ENCODE data around the gene ATP5IF1. TPM values are rescaled to one million over a fixed set of nuclear protein-coding genes. Genes with fewer than 3 reads are reported as not detected.

ATP5IF1 gene
- total and polyA plus RNA-seq, 9 of the 15 experiments (the other 6 are each of a cell fraction or from before 2014, with no cell fraction given), result 292 to 1,422 (median 388) TPM

DNA sequence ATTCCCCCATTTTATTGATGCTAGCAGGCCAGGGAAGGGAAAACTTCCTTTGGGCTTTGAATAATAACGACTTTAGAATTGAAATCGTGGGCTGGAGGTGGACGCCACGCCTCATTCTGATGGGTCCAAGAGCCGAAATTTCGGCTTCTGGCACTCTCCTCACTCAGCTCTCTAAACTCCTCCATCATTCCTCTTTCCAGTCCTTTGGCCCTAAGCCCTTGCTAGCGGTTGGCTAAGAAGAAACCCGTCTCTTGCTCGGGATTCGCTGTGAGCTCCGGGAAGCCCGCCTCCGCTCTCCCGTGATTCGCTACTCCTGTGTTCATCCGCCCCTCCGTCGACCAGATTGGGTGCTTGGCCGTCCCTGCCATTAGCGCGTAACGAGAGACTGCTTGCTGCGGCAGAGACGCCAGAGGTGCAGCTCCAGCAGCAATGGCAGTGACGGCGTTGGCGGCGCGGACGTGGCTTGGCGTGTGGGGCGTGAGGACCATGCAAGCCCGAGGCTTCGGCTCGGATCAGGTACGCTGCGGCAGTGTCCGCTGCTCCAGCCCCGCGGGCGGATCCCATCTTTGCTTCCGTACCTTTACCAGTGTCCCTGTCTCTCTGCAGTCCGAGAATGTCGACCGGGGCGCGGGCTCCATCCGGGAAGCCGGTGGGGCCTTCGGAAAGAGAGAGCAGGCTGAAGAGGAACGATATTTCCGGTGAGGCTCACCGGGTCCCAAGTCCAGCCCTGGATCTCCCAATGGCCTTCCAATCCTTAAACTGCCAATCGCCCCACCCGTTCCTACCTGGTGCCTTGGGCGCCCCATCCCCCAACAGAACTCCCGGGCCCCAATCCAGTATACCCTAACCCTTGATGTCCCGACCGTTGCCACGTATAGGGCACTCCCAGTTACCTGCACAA is at the start of gene ATP5IF1 (continued):
- TF ChIP-seq, protein P1, sequence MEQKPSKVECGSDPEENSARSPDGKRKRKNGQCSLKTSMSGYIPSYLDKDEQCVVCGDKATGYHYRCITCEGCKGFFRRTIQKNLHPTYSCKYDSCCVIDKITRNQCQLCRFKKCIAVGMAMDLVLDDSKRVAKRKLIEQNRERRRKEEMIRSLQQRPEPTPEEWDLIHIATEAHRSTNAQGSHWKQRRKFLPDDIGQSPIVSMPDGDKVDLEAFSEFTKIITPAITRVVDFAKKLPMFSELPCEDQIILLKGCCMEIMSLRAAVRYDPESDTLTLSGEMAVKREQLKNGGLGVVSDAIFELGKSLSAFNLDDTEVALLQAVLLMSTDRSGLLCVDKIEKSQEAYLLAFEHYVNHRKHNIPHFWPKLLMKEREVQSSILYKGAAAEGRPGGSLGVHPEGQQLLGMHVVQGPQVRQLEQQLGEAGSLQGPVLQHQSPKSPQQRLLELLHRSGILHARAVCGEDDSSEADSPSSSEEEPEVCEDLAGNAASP (IDR thresholded peaks at IDR 0.05), result no peak
- TF ChIP-seq EP400 (IDR thresholded peaks at IDR 0.05), result peak; percentile 75
- no peak for TF ChIP-seq ZNF384 (IDR thresholded peaks at IDR 0.05; ENCODE audit: low read depth, low read length)
- peak; percentile 40; the same call in 1 of the 2 replicates for TF ChIP-seq TARDBP (IDR thresholded peaks at IDR 0.05)
- no peak for TF ChIP-seq ZNF282 (CRISPR knock-in tag; IDR thresholded peaks at IDR 0.05)
- TF ChIP-seq ZFP91 (CRISPR knock-in tag; IDR thresholded peaks at IDR 0.05), result peak; percentile 35; the same call in 1 of the 2 replicates
- no peak for TF ChIP-seq ZNF395 (CRISPR knock-in tag; IDR thresholded peaks at IDR 0.05)
- TF ChIP-seq, protein P2, sequence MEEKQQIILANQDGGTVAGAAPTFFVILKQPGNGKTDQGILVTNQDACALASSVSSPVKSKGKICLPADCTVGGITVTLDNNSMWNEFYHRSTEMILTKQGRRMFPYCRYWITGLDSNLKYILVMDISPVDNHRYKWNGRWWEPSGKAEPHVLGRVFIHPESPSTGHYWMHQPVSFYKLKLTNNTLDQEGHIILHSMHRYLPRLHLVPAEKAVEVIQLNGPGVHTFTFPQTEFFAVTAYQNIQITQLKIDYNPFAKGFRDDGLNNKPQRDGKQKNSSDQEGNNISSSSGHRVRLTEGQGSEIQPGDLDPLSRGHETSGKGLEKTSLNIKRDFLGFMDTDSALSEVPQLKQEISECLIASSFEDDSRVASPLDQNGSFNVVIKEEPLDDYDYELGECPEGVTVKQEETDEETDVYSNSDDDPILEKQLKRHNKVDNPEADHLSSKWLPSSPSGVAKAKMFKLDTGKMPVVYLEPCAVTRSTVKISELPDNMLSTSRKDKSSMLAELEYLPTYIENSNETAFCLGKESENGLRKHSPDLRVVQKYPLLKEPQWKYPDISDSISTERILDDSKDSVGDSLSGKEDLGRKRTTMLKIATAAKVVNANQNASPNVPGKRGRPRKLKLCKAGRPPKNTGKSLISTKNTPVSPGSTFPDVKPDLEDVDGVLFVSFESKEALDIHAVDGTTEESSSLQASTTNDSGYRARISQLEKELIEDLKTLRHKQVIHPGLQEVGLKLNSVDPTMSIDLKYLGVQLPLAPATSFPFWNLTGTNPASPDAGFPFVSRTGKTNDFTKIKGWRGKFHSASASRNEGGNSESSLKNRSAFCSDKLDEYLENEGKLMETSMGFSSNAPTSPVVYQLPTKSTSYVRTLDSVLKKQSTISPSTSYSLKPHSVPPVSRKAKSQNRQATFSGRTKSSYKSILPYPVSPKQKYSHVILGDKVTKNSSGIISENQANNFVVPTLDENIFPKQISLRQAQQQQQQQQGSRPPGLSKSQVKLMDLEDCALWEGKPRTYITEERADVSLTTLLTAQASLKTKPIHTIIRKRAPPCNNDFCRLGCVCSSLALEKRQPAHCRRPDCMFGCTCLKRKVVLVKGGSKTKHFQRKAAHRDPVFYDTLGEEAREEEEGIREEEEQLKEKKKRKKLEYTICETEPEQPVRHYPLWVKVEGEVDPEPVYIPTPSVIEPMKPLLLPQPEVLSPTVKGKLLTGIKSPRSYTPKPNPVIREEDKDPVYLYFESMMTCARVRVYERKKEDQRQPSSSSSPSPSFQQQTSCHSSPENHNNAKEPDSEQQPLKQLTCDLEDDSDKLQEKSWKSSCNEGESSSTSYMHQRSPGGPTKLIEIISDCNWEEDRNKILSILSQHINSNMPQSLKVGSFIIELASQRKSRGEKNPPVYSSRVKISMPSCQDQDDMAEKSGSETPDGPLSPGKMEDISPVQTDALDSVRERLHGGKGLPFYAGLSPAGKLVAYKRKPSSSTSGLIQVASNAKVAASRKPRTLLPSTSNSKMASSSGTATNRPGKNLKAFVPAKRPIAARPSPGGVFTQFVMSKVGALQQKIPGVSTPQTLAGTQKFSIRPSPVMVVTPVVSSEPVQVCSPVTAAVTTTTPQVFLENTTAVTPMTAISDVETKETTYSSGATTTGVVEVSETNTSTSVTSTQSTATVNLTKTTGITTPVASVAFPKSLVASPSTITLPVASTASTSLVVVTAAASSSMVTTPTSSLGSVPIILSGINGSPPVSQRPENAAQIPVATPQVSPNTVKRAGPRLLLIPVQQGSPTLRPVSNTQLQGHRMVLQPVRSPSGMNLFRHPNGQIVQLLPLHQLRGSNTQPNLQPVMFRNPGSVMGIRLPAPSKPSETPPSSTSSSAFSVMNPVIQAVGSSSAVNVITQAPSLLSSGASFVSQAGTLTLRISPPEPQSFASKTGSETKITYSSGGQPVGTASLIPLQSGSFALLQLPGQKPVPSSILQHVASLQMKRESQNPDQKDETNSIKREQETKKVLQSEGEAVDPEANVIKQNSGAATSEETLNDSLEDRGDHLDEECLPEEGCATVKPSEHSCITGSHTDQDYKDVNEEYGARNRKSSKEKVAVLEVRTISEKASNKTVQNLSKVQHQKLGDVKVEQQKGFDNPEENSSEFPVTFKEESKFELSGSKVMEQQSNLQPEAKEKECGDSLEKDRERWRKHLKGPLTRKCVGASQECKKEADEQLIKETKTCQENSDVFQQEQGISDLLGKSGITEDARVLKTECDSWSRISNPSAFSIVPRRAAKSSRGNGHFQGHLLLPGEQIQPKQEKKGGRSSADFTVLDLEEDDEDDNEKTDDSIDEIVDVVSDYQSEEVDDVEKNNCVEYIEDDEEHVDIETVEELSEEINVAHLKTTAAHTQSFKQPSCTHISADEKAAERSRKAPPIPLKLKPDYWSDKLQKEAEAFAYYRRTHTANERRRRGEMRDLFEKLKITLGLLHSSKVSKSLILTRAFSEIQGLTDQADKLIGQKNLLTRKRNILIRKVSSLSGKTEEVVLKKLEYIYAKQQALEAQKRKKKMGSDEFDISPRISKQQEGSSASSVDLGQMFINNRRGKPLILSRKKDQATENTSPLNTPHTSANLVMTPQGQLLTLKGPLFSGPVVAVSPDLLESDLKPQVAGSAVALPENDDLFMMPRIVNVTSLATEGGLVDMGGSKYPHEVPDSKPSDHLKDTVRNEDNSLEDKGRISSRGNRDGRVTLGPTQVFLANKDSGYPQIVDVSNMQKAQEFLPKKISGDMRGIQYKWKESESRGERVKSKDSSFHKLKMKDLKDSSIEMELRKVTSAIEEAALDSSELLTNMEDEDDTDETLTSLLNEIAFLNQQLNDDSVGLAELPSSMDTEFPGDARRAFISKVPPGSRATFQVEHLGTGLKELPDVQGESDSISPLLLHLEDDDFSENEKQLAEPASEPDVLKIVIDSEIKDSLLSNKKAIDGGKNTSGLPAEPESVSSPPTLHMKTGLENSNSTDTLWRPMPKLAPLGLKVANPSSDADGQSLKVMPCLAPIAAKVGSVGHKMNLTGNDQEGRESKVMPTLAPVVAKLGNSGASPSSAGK (IDR thresholded peaks at IDR 0.05), result 0 out of 2 replicates have a peak, but pooled peaks have one; percentile 18
- TF ChIP-seq SMARCE1 (IDR thresholded peaks at IDR 0.05), result peak; percentile 10; the same call in 1 of the 2 replicates
- TF ChIP-seq ARID2 (IDR thresholded peaks at IDR 0.05), result no peak
- no peak for TF ChIP-seq CBFA2T2 (conservative IDR thresholded peaks at IDR 0.05)

Measured in K562 (cell line).